ENCODE measurements around the gene LYG2. TPM values are rescaled to one million over a fixed set of nuclear protein-coding genes. Genes with fewer than 3 reads are reported as not detected.

LYG2 gene
- total and polyA plus RNA-seq, 2 of the 8 experiments (the other 6 are each of a cell fraction or from before 2014, with no cell fraction given): not detected

DNA sequence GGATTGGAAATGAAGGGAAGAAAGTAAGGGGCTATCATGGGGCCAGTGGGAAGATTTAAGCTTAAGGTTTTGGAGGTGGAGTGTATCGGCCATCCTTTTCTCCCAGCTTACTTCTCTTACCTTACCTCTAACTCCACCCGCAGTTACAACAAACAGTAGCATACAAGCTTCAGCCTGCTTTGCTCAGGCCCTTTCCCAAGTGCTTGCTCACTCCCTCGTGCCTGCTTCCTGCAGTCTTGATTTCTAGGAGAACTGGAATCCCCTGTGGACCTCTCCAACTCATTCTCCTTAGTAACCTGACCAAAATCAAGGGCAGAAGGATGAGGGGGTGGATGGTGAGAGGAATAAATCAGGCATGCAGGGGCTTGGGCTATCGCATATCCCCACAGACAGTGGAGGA lies 5.8 kb upstream of the LYG2 start:
- WGBS, 2 experiments (ENCODE audit: extremely low coverage in 1 of 2, insufficient coverage in 1 of 2, insufficient read length in 1 of 2, insufficient replicate concordance in 2 of 2, low coverage in 1 of 2, low lambda C conversion rate in 2 of 2, missing lambda C conversion rate in 1 of 2): 92% methylated on average over 4 of the region's 4 CpGs; no CpG with 5 or more reads in 1 of the 2 experiments
- no peak overlapping the region for H2BK120ac ChIP-seq (replicated peaks; ENCODE audit: low read depth, low read length)
- no peak overlapping the region for H3K56ac ChIP-seq (replicated peaks; ENCODE audit: insufficient read length, low read depth, low read length)
- H3K79me2 ChIP-seq (ENCODE audit: control insufficient read depth in 1 of 2, insufficient read depth in 2 of 2, low read length in 2 of 2): no peaks in the 10 kb centered on the region
- no peak overlapping the region for H2AFZ ChIP-seq (ENCODE audit: low read length)
- H3K4me1 ChIP-seq (replicated peaks in 1 of 4; ENCODE audit: control insufficient read depth in 3 of 4, insufficient read depth in 4 of 4, low read length in 3 of 4): no peaks in the 10 kb centered on the region
- no peak overlapping the region for H3K4me2 ChIP-seq (ENCODE audit: insufficient read depth in 1 of 2, low read depth in 2 of 2, low read length in 2 of 2)
- DNase-seq (ENCODE audit: low read depth in 1 of 2, low spot score in 2 of 2) (no peak), FAIRE-seq (no peak)
- POLR2A ChIA-PET (ENCODE audit: partially characterized antibody): no interaction called here
- H4K20me1 ChIP-seq (replicated peaks in 1 of 2; ENCODE audit: control insufficient read depth in 1 of 2, insufficient read depth in 2 of 2, low read length in 2 of 2): no peaks in the 10 kb centered on the region
- CTCF ChIA-PET (ENCODE audit: partially characterized antibody): interaction anchor here (0.8 kb wide), 1 partner anchor 17 kb away, joined by 3 read pairs; no protein-coding TSS in a partner anchor
- H3K23me2 ChIP-seq (ENCODE audit: low read depth, low read length): no peaks in the 10 kb centered on the region
- H3K9me3 ChIP-seq (ENCODE audit: insufficient read depth in 2 of 2, low read depth in 1 of 2, low read length in 1 of 2): no peaks in the 10 kb centered on the region
- no peak overlapping the region for H3K18ac ChIP-seq (ENCODE audit: extremely low read depth, low read length)
- no peak overlapping the region for H3K4ac ChIP-seq (replicated peaks; ENCODE audit: insufficient read length, low read depth, low read length)
- no peaks in the 10 kb centered on the region for H3K36me3 ChIP-seq (ENCODE audit: control insufficient read depth in 2 of 4, insufficient read depth in 4 of 4, low read length in 3 of 4)
- no peak overlapping the region for H3K14ac ChIP-seq (ENCODE audit: insufficient read length)
- no peak overlapping the region for H2BK20ac ChIP-seq (ENCODE audit: low read length)
- no peak overlapping the region for H4K91ac ChIP-seq (replicated peaks; ENCODE audit: insufficient read length, low read length)
- H3K4me3 ChIP-seq (ENCODE audit: extremely low read depth in 1 of 4, insufficient read depth in 2 of 4, low read depth in 3 of 4, low read length in 4 of 4): no peak overlapping the region
- H3K23ac ChIP-seq (ENCODE audit: insufficient read length): no peak overlapping the region
- no peak overlapping the region for H3K27ac ChIP-seq (ENCODE audit: low read depth, low read length)
- no peak overlapping the region for H2BK5ac ChIP-seq (ENCODE audit: low read depth, low read length)
- H3K9ac ChIP-seq (replicated peaks in 1 of 4; ENCODE audit: extremely low read depth in 1 of 4, low read depth in 3 of 4, low read length in 3 of 4): no peak overlapping the region
- no peaks in the 10 kb centered on the region for H3K79me1 ChIP-seq (ENCODE audit: low read depth, low read length)
- no peak overlapping the region for H4K8ac ChIP-seq (ENCODE audit: extremely low read depth, insufficient read depth, low read length)
- no peak overlapping the region for H2AK5ac ChIP-seq (ENCODE audit: low read depth, low read length)
- H3K27me3 ChIP-seq (replicated peaks in 1 of 4; ENCODE audit: control insufficient read depth in 3 of 4, extremely low read depth in 1 of 4, insufficient read depth in 3 of 4, low read length in 3 of 4): no peaks in the 10 kb centered on the region
- TF ChIP-seq, protein P1, sequence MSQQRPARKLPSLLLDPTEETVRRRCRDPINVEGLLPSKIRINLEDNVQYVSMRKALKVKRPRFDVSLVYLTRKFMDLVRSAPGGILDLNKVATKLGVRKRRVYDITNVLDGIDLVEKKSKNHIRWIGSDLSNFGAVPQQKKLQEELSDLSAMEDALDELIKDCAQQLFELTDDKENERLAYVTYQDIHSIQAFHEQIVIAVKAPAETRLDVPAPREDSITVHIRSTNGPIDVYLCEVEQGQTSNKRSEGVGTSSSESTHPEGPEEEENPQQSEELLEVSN (IDR thresholded peaks at IDR 0.05): no peak
- no peak for TF ChIP-seq CEBPB (IDR thresholded peaks at IDR 0.05; ENCODE audit: low read depth, low read length)
- no peak for TF ChIP-seq KDM1A (IDR thresholded peaks at IDR 0.05; ENCODE audit: borderline replicate concordance, low read length)
- TF ChIP-seq RBBP5 (IDR thresholded peaks at IDR 0.05; ENCODE audit: borderline replicate concordance, low read depth, low read length): no peak
- TF ChIP-seq ZNF274 (IDR thresholded peaks at IDR 0.05; ENCODE audit: borderline replicate concordance, extremely low read depth, low read length): no peak
- no peak for TF ChIP-seq TCF12 (IDR thresholded peaks at IDR 0.05; ENCODE audit: low read depth, low read length)
- no peak for TF ChIP-seq GTF2F1 (IDR thresholded peaks at IDR 0.05; ENCODE audit: borderline replicate concordance, low read depth, low read length)
- TF ChIP-seq PHF8 (conservative IDR thresholded peaks at IDR 0.05; ENCODE audit: low read depth, low read length): no peak
- no peak for TF ChIP-seq JUN (IDR thresholded peaks at IDR 0.05; ENCODE audit: low read depth, low read length)
- TF ChIP-seq CREB1 (IDR thresholded peaks at IDR 0.05): no peak
- no peak for TF ChIP-seq TAF7 (optimal IDR thresholded peaks at IDR 0.05; ENCODE audit: borderline replicate concordance, low read depth, low read length)
- no peak for TF ChIP-seq NANOG (IDR thresholded peaks at IDR 0.05; ENCODE audit: insufficient read depth, low read depth, low read length, poor library complexity, severe bottlenecking)
- H2BK15ac ChIP-seq (ENCODE audit: low read length): no peak overlapping the region
- no peak overlapping the region for H4K5ac ChIP-seq (ENCODE audit: insufficient read length, low read depth, low read length)
- no peak overlapping the region for H2BK12ac ChIP-seq (ENCODE audit: low read depth, low read length)

All from H1 (cell line).